ENCODE data around the gene CELSR1. TPM values are rescaled to one million over a fixed set of nuclear protein-coding genes. Genes with fewer than 3 reads are reported as not detected.
A peak's percentile ranks its signal among the peaks of the same experiment; 100 is the strongest.

CELSR1 gene
- total RNA-seq, 1 experiment from 2014 or later, result 5.3 TPM

DNA sequence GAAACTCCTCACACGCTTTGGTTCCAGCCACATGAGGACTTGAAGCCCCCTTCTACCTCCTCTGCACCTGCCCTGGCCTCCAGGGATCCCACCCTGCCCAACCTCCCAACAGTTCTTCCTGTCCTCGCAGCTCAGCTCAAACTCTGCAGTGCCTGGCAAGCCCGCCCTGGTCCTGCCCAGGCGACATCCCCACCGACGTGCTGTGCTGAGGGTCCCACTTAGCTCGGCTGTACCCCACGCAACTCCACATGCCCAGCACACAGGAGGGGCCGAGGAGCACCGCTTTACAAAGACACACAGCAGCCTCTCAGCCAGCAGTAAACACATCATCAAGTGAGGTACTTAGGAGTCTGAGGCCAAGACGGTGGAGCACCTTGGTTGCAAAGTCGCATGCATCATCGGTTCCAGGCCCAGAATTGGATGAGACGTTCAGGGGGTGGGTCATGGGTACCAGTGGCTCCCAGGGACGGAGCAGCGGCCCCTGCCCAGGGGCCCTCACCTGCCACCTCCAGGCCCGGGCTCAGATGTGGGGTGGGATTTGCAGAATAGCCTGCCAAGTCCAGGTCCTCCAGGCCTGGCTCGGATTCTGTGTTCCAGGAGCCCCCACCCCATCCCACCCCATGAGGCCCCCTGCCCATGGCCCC, 72.6 kb downstream of the CELSR1 start:
- no peaks in the 10 kb centered on the region for H3K36me3 ChIP-seq (replicated peaks; ENCODE audit: control insufficient read depth, insufficient read depth, low read length)
- no peaks in the 10 kb centered on the region for H3K27me3 ChIP-seq (ENCODE audit: control insufficient read depth, insufficient read depth, low read length)
- H3K4me3 ChIP-seq (ENCODE audit: insufficient read depth, low read depth, low read length), result no peak overlapping the region
- DNase-seq, result peak; percentile 44

DNA sequence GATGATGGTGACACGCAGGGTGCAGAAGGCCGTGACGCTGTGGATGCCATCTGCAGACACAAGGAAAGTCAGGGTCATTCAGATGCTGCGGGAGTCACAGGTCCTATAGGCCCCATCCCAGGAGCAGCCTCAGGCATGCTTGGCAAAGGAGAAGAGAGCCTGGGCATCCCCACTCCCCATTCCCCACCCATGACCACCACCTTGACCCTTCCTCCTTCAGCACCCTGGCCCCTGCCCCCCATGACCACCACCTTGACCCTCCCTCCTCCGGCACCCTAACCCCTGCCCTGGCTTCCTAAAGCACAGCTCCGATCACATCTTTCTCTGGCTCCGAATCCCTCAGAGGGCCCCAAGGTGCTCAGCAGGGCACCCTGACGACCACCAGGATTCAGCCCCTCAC, 73.1 kb downstream of the CELSR1 start:
- no peak for DNase-seq
- no peaks in the 10 kb centered on the region for H3K27me3 ChIP-seq (ENCODE audit: control insufficient read depth, insufficient read depth, low read length)
- no peak overlapping the region for H3K4me3 ChIP-seq (ENCODE audit: insufficient read depth, low read depth, low read length)
- no peaks in the 10 kb centered on the region for H3K36me3 ChIP-seq (replicated peaks; ENCODE audit: control insufficient read depth, insufficient read depth, low read length)

DNA sequence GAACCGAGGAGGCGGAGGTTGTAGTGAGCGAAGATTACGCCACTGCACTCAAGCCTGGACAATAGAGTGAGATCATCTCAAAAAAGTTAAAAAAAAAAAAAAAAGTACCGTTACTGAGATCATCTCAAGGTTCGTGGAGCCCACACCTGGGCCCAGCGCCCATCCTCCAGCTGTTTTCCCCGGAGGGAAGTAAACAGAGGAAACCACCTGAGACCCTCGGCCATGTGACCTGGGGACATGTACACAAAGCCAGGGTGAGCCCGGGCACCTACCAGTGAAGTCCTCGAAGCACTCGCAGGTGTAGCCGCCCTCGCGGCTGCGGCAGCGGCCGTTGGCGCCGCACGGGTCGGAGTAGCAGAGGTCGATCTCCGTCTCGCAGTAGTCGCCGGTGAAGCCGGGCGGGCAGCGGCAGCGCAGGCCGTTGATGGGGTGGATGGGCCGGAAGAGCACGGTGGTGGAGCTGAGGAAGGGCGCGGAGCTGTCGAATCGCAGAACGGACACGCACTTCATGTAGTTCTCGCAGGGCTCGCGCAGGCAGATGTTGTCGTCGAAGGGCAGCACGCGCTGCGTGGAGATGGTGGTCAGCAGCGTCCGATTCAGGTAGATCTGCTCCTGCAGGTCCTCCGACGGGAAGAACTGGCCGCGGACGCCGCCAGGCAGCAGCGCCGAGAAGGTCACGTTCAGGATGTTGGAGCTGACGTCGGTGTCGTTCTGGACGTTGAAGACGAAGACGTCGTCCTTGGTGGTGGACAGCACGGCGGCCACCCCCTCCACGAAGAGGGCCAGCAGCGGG, 73.8 kb downstream of the CELSR1 start:
- Histone ChIP-seq H3K36me3 (replicated peaks; ENCODE audit: control insufficient read depth, insufficient read depth, low read length) (no peaks in the 10 kb centered on the region), H3K4me3 (ENCODE audit: insufficient read depth, low read depth, low read length) (no peak overlapping the region), H3K27me3 (ENCODE audit: control insufficient read depth, insufficient read depth, low read length) (no peaks in the 10 kb centered on the region)
- no peak for DNase-seq

DNA sequence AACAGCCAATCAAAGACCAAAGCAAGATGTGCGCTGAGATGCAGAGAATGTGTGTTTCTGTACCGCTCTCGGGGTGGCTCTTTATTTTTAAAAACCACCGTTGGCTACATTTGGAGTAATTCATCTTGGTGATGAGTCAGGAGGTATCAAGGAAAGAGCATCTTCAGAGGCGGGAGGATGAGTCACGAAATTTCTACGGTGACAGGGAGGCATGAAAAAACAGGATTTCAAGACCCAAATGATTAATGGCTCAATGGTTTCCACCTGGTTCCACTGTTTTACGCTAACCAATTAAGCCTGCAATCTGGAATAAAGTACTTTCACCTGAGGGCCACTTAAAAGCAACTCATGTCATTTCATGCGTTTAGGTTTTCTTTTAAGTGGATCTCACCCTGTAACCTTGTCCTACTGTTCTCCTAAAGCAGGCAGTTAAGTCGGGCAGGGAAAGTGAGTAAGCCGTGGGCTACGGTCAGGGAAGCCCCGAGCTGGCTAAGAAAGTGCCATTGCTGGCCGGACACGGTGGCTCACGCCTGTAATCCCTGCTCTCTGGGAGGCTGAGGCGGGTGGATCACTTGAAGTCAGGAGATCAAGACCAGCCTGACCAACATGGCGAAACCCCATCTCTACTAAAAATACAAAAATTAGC, 74.6 kb downstream of the CELSR1 start:
- DNase-seq, result no peak
- no peaks in the 10 kb centered on the region for H3K36me3 ChIP-seq (replicated peaks; ENCODE audit: control insufficient read depth, insufficient read depth, low read length)
- no peak overlapping the region for H3K4me3 ChIP-seq (ENCODE audit: insufficient read depth, low read depth, low read length)
- H3K27me3 ChIP-seq (ENCODE audit: control insufficient read depth, insufficient read depth, low read length), result no peaks in the 10 kb centered on the region

DNA sequence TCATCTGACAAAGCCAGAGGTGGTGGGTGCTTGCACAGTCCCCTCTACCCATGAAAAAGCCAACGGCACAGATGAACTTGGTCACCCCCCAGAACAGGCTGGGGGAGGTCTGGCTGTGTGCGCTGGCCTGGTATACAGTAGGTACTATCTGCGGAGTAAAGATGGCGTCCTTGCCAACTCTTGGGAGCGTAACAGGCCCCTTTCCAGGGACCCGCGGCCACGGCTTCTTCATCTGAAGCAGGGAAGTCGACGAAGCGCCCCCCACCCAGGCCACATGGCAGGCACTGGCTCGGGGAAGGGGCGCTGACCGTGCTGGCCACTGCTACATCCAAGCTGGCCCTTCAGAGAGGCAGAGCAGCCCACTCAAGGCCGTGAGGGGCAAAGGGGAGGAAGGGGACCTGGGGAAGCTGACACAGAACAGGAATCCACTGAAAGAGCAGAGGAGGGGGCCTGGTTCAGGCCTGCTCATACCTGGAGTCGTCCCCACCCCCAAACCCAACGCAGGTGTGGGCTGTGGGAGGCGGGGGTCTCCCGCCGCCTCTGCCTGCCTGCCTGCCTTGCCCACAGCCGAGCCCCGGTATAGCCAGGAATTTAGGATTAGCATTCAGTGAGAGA, 75.7 kb downstream of the CELSR1 start:
- Histone ChIP-seq H3K36me3 (replicated peaks; ENCODE audit: control insufficient read depth, insufficient read depth, low read length) (no peaks in the 10 kb centered on the region), H3K27me3 (ENCODE audit: control insufficient read depth, insufficient read depth, low read length) (no peaks in the 10 kb centered on the region), H3K4me3 (ENCODE audit: insufficient read depth, low read depth, low read length) (no peak overlapping the region)
- DNase-seq, result peak; percentile 48

DNA sequence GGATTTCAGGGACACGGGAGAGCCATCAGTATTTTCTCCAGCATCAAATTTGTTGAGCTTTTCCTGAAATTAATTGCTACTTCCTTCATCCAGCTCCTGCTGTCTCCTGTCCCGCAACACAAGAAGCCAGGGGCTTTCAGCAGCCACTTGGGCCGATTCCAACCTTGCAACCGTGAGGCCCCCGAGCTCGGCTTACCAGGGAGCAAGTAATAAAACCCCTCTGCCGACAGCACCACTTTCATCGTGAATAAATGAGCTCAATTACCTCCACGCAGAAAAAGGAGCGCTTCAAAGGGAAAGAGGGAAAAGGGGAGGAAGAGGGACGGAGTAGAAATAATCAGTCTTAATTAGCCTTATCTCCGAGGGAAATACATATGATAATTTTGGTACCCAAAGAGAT, 76.6 kb downstream of the CELSR1 start:
- Histone ChIP-seq H3K36me3 (replicated peaks; ENCODE audit: control insufficient read depth, insufficient read depth, low read length) (no peaks in the 10 kb centered on the region), H3K27me3 (ENCODE audit: control insufficient read depth, insufficient read depth, low read length) (no peaks in the 10 kb centered on the region), H3K4me3 (ENCODE audit: insufficient read depth, low read depth, low read length) (no peak overlapping the region)
- DNase-seq, result no peak

DNA sequence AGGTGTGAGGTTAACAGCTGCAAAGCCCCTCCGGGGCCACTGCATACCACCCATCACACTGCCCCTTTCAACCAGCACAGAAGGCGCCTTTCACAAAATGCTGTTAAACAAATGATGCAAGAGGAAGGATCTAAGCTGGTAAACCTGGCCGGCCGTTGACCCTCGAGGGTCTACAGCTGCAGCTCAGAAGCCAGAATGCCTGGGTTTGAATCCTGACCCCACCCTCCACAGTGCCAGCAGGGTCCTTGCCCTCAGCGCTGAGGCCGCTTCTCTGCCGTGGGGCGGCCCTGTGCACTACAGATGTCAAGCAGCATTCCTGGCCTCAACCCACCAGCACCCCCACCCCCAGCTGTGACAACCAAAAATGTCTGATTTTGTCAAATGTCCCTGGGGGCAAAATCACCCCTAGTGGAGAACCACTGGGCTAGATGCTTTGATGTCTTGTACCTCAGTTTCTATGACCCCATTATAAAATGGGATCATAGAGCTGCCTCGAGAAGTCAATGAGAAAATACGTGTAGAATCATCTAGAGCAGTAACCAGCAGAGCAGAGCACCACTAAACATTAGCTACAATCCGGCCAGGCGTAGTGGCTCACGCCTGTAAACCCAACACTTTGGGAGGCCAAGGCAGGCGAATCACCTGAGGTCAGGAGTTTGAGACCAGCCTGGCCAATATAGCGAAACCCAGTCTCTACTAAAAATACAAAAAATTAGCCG, 77.9 kb downstream of the CELSR1 start:
- no peak for DNase-seq
- no peaks in the 10 kb centered on the region for H3K27me3 ChIP-seq (ENCODE audit: control insufficient read depth, insufficient read depth, low read length)
- no peak overlapping the region for H3K4me3 ChIP-seq (ENCODE audit: insufficient read depth, low read depth, low read length)
- H3K36me3 ChIP-seq (replicated peaks; ENCODE audit: control insufficient read depth, insufficient read depth, low read length), result no peaks in the 10 kb centered on the region

DNA sequence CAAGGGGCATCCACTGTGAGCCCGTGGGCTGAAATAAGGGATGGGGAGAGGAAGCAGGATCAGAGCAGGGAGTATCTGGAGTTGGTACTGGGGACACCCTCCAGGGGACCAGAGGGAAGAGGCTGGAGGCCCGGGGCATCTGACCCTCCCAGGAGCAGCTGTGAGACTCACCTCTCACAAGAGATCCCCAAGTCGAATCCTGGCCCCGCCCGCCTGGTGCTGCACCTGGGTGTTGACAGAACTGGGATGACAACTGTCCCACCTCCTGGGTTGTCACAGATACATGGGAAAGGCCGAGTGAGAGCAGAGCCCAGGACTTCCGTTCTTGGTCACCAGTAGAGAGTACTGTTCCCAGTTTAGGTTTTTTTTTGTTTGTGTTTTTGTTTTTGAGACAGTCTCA, 78.9 kb downstream of the CELSR1 start:
- no peak for DNase-seq
- Histone ChIP-seq H3K27me3 (ENCODE audit: control insufficient read depth, insufficient read depth, low read length) (no peaks in the 10 kb centered on the region), H3K36me3 (replicated peaks; ENCODE audit: control insufficient read depth, insufficient read depth, low read length) (no peaks in the 10 kb centered on the region), H3K4me3 (ENCODE audit: insufficient read depth, low read depth, low read length) (no peak overlapping the region)

DNA sequence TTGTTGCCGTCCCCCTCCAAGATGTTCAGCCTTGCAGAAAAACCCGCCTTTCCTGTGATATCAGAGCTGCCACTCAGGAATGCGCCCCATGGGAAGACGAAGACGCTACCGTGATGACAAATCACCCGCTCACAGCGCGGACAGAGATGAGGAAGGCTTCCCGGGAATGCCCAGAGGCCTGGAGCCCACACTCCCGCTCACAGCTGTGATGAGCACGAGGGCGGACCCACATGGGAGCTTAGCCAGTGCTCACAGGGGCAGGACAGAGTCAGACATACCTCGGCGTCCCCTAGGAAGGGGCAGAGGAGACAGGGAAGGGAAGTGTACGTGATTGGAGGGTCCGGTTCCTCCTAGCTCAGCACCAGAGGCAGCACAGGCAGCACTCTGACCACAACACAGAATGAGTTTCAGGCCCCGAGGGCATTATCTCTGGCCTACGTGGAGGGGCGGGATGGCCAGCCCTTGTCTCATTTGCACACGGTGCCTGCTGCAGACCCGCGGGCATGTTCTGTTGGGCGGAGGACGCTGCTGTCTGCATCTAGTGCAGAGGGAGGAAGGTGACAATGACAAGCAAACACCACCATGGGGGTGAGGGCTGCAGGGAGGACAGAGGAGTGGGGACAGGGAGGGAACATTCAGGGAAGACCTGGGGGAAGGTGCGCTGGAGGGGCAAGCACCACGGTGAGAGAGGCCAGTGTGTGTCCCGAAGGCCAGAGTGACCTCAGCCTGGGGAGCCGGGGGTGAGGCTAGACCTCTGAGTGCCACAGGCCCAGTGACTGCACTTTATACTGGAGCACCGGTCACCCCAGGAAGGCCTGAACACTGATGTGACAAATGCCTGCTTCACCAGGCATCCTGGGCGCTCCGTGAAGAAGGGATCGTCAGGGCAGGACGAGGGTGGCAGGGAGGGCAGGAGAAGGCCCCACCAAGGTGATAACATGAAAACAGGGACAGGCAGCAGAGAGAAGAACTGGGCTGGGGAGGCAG, 79.6 kb downstream of the CELSR1 start:
- Histone ChIP-seq H3K27me3 (ENCODE audit: control insufficient read depth, insufficient read depth, low read length) (no peaks in the 10 kb centered on the region), H3K4me3 (ENCODE audit: insufficient read depth, low read depth, low read length) (no peak overlapping the region), H3K36me3 (replicated peaks; ENCODE audit: control insufficient read depth, insufficient read depth, low read length) (no peaks in the 10 kb centered on the region)
- peak; percentile 46 for DNase-seq

DNA sequence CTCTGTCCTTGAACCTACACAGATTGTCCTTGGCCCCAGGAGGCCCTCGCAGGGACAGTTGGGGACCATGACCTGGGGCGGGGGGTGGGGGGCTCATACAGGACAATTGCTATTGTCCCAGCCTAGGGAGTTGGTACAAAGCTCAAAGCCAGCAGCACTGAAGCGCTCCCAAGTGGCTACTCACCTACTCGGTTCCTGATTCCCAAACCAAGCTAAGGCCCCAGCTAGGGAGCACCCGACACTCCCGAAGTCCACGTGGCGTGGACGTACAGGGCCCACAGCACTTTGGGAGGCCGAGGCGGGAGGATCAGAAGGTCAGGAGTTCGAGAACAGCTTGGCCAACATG, 80.6 kb downstream of the CELSR1 start:
- DNase-seq, result no peak
- H3K36me3 ChIP-seq (replicated peaks; ENCODE audit: control insufficient read depth, insufficient read depth, low read length), result no peaks in the 10 kb centered on the region
- H3K4me3 ChIP-seq (ENCODE audit: insufficient read depth, low read depth, low read length), result no peak overlapping the region
- no peaks in the 10 kb centered on the region for H3K27me3 ChIP-seq (ENCODE audit: control insufficient read depth, insufficient read depth, low read length)

DNA sequence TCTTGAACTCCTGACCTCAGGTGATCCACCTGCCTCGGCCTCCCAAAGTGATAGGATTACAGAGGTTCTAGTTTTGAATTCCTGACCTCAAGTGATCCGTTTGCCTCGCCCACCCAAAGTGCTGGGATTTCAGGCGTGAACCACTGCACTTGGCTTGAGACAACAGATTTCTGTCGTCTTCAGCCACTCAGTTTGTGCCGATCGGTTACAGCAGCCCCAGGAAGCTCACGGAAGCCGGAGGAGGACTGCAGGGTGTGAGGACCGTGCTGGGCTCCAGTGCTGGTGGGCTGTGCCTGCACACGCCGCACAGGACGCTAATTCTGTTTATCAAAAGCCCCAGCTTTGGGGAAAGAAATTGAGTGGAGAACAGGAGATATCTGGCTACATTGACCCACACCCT, 82.0 kb downstream of the CELSR1 start:
- no peak for DNase-seq
- Histone ChIP-seq H3K36me3 (replicated peaks; ENCODE audit: control insufficient read depth, insufficient read depth, low read length) (no peaks in the 10 kb centered on the region), H3K4me3 (ENCODE audit: insufficient read depth, low read depth, low read length) (no peak overlapping the region), H3K27me3 (ENCODE audit: control insufficient read depth, insufficient read depth, low read length) (no peaks in the 10 kb centered on the region)

DNA sequence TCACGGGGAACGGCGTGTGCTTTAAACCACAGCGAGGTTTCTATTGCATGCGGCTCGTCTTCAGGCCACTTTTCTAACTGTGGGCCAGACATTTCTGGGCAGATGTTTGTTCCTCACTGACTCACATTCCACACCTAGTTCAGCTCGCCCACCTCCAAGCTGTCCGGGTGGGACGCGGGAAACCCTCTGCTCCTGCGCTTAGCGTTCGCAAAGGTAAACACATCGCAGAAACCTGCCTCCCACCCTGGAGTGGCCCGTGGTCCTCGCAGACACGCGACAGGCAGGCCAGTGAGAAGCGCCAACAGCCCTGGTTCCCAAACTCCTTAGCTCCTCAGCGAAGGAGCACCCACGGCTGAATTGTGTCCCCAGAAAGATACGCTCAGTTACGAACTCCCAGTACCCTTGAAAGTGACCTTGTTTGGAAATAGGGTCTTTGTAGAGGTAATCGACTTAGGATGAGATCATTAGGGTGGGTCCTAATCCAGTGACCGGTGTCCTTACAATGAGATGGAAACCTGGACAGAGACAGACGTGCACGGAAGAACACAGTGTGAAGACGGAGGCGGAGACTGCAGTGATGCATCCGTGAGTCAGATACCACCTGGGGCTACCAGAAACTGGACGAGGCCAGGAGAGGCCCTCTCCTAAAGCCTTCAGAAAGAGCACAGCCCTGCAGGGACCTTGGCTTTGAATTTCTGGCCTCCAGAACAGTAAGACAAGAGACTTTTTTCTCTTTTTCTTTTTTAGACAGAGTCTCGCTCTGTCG, 82.7 kb downstream of the CELSR1 start:
- Histone ChIP-seq H3K4me3 (ENCODE audit: insufficient read depth, low read depth, low read length) (no peak overlapping the region), H3K27me3 (ENCODE audit: control insufficient read depth, insufficient read depth, low read length) (no peaks in the 10 kb centered on the region), H3K36me3 (replicated peaks; ENCODE audit: control insufficient read depth, insufficient read depth, low read length) (no peaks in the 10 kb centered on the region)
- DNase-seq, result no peak
